ENCODE results near the gene ELP6.
"Not testable (repeated sequence)": the region's sequence is repeated elsewhere in the genome, so short reads cannot be mapped to it uniquely, and the experiment has no call there.

ELP6 gene

GRCh38 chr3:47464588-47464987, 48.9 kb downstream of the ELP6 start:
- no peak for DNase-seq (ENCODE audit: low spot score)

GRCh38 chr3:47459534-47460085, 53.9 kb downstream of the ELP6 start:
- DNase-seq (ENCODE audit: low spot score), result not testable (repeated sequence)

DNA sequence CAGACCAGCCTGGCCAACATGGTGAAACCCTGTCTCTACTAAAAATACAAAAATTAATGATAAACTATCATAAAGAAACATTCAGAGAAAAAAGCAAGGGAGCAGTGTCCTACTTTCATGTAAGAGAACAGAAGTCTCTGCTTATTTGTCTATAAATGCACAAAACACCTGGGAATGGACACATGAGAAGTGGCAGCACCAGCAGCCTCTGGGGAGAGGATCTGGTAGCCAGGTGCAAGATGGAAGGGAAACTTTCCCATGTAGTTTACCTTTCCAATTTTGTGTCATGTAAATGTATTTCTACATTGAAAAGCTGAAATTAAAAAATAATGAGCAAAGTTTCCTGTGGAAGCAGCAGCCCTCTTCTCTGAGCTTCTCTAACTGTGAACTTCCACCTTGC, 56.5 kb downstream of the ELP6 start:
- no peak for DNase-seq (ENCODE audit: low spot score)

- no peak for DNase-seq (ENCODE audit: low spot score)
Observed at GRCh38 chr3:47455806-47456452, 57.6 kb downstream of the ELP6 start.

- no peak for DNase-seq (ENCODE audit: low spot score)
Observed at GRCh38 chr3:47452453-47453215, 60.9 kb downstream of the ELP6 start.
